MM.1S (cell line): ENCODE measurements around the gene SUGP2.

Experiments
- EZH2phosphoT487 ChIP-seq: fragments of 300-600 bp; sonication (generic); IDR thresholded peaks from 2 replicates; pipeline ENCODE4 v1.6.1; 2018; ENCODE audit warnings: antibody characterized with exemption, low read length
- TF ChIP-seq, protein P1 (sequence below): fragments of 300-600 bp; sonication (generic); IDR thresholded peaks from 2 replicates; pipeline ENCODE4 v1.5.1; 2016; ENCODE audit warnings: antibody characterized with exemption, low read length, mixed read lengths

DNA sequence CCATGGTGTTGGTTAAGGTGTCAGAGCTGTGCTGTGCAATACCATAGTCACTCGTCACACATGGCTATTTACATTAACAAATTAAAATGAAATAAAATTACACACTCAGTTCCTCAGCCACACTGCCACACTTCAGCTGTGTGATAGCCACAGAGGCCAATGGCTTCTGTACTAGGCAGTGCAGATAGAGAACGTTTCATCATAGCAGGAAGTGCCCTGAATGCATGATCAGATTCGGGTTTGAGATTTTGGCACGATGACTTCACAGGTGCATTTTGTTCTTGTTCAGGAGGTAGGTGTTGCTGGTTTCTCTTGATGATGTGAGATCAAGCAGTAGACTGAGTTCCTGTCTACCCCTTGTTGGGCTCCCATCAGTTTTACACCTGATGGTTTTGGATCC lies 6.6 kb upstream of the SUGP2 start:
- TF ChIP-seq, protein P1, sequence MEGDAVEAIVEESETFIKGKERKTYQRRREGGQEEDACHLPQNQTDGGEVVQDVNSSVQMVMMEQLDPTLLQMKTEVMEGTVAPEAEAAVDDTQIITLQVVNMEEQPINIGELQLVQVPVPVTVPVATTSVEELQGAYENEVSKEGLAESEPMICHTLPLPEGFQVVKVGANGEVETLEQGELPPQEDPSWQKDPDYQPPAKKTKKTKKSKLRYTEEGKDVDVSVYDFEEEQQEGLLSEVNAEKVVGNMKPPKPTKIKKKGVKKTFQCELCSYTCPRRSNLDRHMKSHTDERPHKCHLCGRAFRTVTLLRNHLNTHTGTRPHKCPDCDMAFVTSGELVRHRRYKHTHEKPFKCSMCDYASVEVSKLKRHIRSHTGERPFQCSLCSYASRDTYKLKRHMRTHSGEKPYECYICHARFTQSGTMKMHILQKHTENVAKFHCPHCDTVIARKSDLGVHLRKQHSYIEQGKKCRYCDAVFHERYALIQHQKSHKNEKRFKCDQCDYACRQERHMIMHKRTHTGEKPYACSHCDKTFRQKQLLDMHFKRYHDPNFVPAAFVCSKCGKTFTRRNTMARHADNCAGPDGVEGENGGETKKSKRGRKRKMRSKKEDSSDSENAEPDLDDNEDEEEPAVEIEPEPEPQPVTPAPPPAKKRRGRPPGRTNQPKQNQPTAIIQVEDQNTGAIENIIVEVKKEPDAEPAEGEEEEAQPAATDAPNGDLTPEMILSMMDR = no peak
- TF ChIP-seq EZH2phosphoT487 = no peak
